Naive thymus-derived CD8-positive, alpha-beta T cell (primary cell): ENCODE data around the gene MYBL2. TPM values are rescaled to one million over a fixed set of nuclear protein-coding genes. Genes with fewer than 3 reads are reported as not detected.

Experiments
- ATAC-seq, 2 donors: fragments of 150-1000 bp; cut with Tn5 transposase in 1 of 2; sonication (Bioruptor Pico), chemical (Tn5 transposase) in 1 of 2; 1 replicate in 1 of 2; 2 replicates in 1 of 2; pipeline ENCODE4 v1.10.0; 2021; ENCODE audit warnings: mild to moderate bottlenecking in 2 of 2, moderate library complexity in 2 of 2
- POLR2A ChIA-PET: fragments of 350-600 bp; sonication (Branson Sonifier 250); formaldehyde crosslinking; loops from one replicate; lab custom pipeline; 2021; ENCODE audit warnings: antibody characterized with exemption; lab: Charles Lee
- DNase-seq, 10 donors: peaks; one replicate each; pipeline versions ENCODE4 v3.0.0 to v3.0.0-alpha.2; 2020 to 2022
- H3K27ac Mint-ChIP-seq, 10 donors: one replicate each; pipeline ENCODE4 v1.8.0; 2020 to 2022; ENCODE audit warnings: mild to moderate bottlenecking in 10 of 10, mixed read lengths in 10 of 10, moderate library complexity in 4 of 10, inconsistent platforms in 1 of 10
- H3K27me3 Mint-ChIP-seq, 5 donors: one replicate each; pipeline ENCODE4 v1.8.0; 2021 to 2022; ENCODE audit warnings: mixed read lengths in 5 of 5
- H3K36me3 Mint-ChIP-seq, 3 donors: one replicate each; pipeline ENCODE4 v1.8.0; 2020 to 2022; ENCODE audit warnings: mixed read lengths in 3 of 3, mild to moderate bottlenecking in 2 of 3, inconsistent platforms in 1 of 3
- H3K4me1 Mint-ChIP-seq, 4 donors: one replicate each; pipeline ENCODE4 v1.8.0; 2021 to 2022; ENCODE audit warnings: mixed read lengths in 4 of 4
- H3K4me3 Mint-ChIP-seq, 10 donors: one replicate each; pipeline ENCODE4 v1.8.0; 2020 to 2022; ENCODE audit warnings: mild to moderate bottlenecking in 10 of 10, mixed read lengths in 10 of 10, moderate library complexity in 6 of 10, inconsistent platforms in 1 of 10
- H3K9me3 Mint-ChIP-seq, 9 donors: one replicate each; pipeline ENCODE4 v1.8.0; 2020 to 2022; ENCODE audit warnings: mixed read lengths in 9 of 9, mild to moderate bottlenecking in 3 of 9, inconsistent platforms in 1 of 9, moderate library complexity in 1 of 9
- polyA plus RNA-seq, 3 donors: library from polyadenylated mRNA; unstranded; fragments of 300-500 nt; fragmentation: Illumina TruSeq; gene quantifications; one replicate each; pipeline ENCODE4 v1.2.3, GENCODE V29; 2021
- total RNA-seq, 8 experiments: library from RNA in 2 of 8; stranded (reverse) in 2 of 8; gene quantifications; one replicate each; pipeline ENCODE4 v1.2.3 and lab custom pipeline; 2021 to 2026

The MYBL2 gene
- total and polyA plus RNA-seq, 5 experiments from 2014 or later: 0.07 to 0.27 (median 0.13) TPM; not detected in 2

GRCh38 chr20:43761386-43762340, 94.7 kb downstream of the MYBL2 start:
- ATAC-seq (no peak), DNase-seq (no peak)
- H3K4me1 Mint-ChIP-seq: no peaks in the 10 kb centered on the region
- no peaks in the 10 kb centered on the region for H3K9me3 Mint-ChIP-seq
- POLR2A ChIA-PET: no interaction called here
- H3K4me3 Mint-ChIP-seq: no peak overlapping the region
- H3K27ac Mint-ChIP-seq: peak overlapping the region in 2 of 10 donors; percentile 4 to 60
- no peaks in the 10 kb centered on the region for H3K36me3 Mint-ChIP-seq
- peaks cover 1 to 3% (median 2%) of the 10 kb centered on the region in 5 donors for H3K27me3 Mint-ChIP-seq

- DNase-seq (no peak), ATAC-seq (no peak)
- Mint-ChIP-seq H3K36me3 (no peaks in the 10 kb centered on the region), H3K27me3 (peaks cover 5 to 13% (median 10%) of the 10 kb centered on the region in 5 donors), H3K4me1 (peaks cover 0 to 3% (median 0%) of the 10 kb centered on the region in 4 donors), H3K4me3 (no peak overlapping the region), H3K27ac (no peak overlapping the region), H3K9me3 (no peaks in the 10 kb centered on the region)
- POLR2A ChIA-PET: no interaction called here
Measured at GRCh38 chr20:43762911-43763310, 96.0 kb downstream of the MYBL2 start.

GRCh38 chr20:43765916-43766315, 99.0 kb downstream of the MYBL2 start:
- Mint-ChIP-seq H3K36me3 (no peaks in the 10 kb centered on the region), H3K4me1 (peaks cover 0 to 5% (median 0%) of the 10 kb centered on the region in 4 donors), H3K27me3 (peaks cover 12 to 23% (median 18%) of the 10 kb centered on the region in 5 donors), H3K4me3 (no peak overlapping the region), H3K9me3 (no peaks in the 10 kb centered on the region), H3K27ac (no peak overlapping the region)
- POLR2A ChIA-PET: no interaction called here
- DNase-seq: no peak
- ATAC-seq: no peak

Other genes with a start within 250 kb of the MYBL2 start
- 100 to 1,000 TPM; 233 to 241 TPM for gene SRSF6, start 209.2 kb upstream of the MYBL2 start, total RNA-seq
- gene SRSF6, start 209.2 kb upstream of the MYBL2 start, polyA plus RNA-seq: 10 to 100 TPM; 41.1 to 54.8 (median 41.8) TPM
- 10 to 100 TPM; 27.2 TPM for gene L3MBTL1, start 159.4 kb upstream of the MYBL2 start, total RNA-seq
- gene L3MBTL1, start 159.4 kb upstream of the MYBL2 start, polyA plus RNA-seq: 1 to 10 TPM in 2 of 3 donors, under 1 TPM in 1; 0.66 to 1.7 (median 1.1) TPM
- gene SGK2, start 108.1 kb upstream of the MYBL2 start, total RNA-seq: 1 to 10 TPM; 1.6 to 1.9 TPM
- not detected for gene SGK2, start 108.1 kb upstream of the MYBL2 start, polyA plus RNA-seq
- 10 to 100 TPM; 18.6 to 21.7 TPM for gene IFT52, start 76.2 kb upstream of the MYBL2 start, total RNA-seq
- 10 to 100 TPM; 28.5 to 35.4 (median 30.3) TPM for gene IFT52, start 76.2 kb upstream of the MYBL2 start, polyA plus RNA-seq
- gene GTSF1L, start 59.9 kb downstream of the MYBL2 start, total RNA-seq: under 1 TPM; 0.73 to 0.80 TPM
- 1 to 10 TPM in 1 of 3 donors, under 1 TPM in 2; 0.25 to 1.6 (median 0.97) TPM for gene GTSF1L, start 59.9 kb downstream of the MYBL2 start, polyA plus RNA-seq
- gene TOX2, start 247.7 kb downstream of the MYBL2 start, total RNA-seq: 1 to 10 TPM in 1 of 2 experiments, under 1 TPM in 1; 0.31 to 1.2 TPM
- gene TOX2, start 247.7 kb downstream of the MYBL2 start, polyA plus RNA-seq: 1 to 10 TPM in 2 of 3 donors, under 1 TPM in 1; 0.89 to 1.3 (median 1.2) TPM